NK-92 (cell line): ENCODE results near the gene ZNF785.
"Not testable (repeated sequence)": the region's sequence is repeated elsewhere in the genome, so short reads cannot be mapped to it uniquely, and the experiment has no call there.

Experiments used
- DNase-seq: peaks from one replicate; lab custom pipeline; 2025; ENCODE audit not compliant: unreplicated experiment; lab: John Stamatoyannopoulos, UW

The ZNF785 gene

GRCh38 chr16:30585400-30586191, at the start of gene ZNF785:
Gene ZNF785 (minus strand): TSS chr16:30585697. CDS start chr16:30585611, 86 bp downstream.
- DNase-seq = peak; percentile 46

GRCh38 chr16:30633526-30633925, 48.0 kb upstream of the ZNF785 start:
- DNase-seq = no peak

- not testable (repeated sequence) for DNase-seq
Observed at GRCh38 chr16:30632454-30632853, 47.0 kb upstream of the ZNF785 start.

- no peak for DNase-seq
Observed at GRCh38 chr16:30628628-30629540, 43.4 kb upstream of the ZNF785 start.

GRCh38 chr16:30626236-30626635, 40.7 kb upstream of the ZNF785 start:
- DNase-seq = no peak

GRCh38 chr16:30623536-30624283, 38.2 kb upstream of the ZNF785 start:
- no peak for DNase-seq

GRCh38 chr16:30622455-30623032, 37.0 kb upstream of the ZNF785 start:
- DNase-seq = no peak

- DNase-seq = no peak
Observed at GRCh38 chr16:30621765-30622164, 36.3 kb upstream of the ZNF785 start.

GRCh38 chr16:30620169-30620568, 34.7 kb upstream of the ZNF785 start:
- DNase-seq = no peak

- no peak for DNase-seq
Observed at GRCh38 chr16:30619638-30620037, 34.1 kb upstream of the ZNF785 start.

GRCh38 chr16:30619202-30619601, 33.7 kb upstream of the ZNF785 start:
- no peak for DNase-seq

GRCh38 chr16:30615358-30616091, 30.0 kb upstream of the ZNF785 start:
- DNase-seq = no peak

- DNase-seq = peak; percentile 48
Observed at GRCh38 chr16:30609926-30610839, 24.7 kb upstream of the ZNF785 start, which contains the start of gene ZNF689. Gene ZNF689 (minus strand): TSS chr16:30610389. CDS start chr16:30610041, 348 bp downstream.

- DNase-seq = no peak
Observed at GRCh38 chr16:30609002-30609925, 23.8 kb upstream of the ZNF785 start.

GRCh38 chr16:30606004-30606403, 20.5 kb upstream of the ZNF785 start:
- no peak for DNase-seq

- DNase-seq = no peak
Observed at GRCh38 chr16:30605158-30605557, 19.7 kb upstream of the ZNF785 start.

GRCh38 chr16:30604316-30604947, 18.9 kb upstream of the ZNF785 start:
- no peak for DNase-seq

GRCh38 chr16:30603945-30604315, 18.4 kb upstream of the ZNF785 start:
- DNase-seq = no peak
